IMR-90 (cell line): ENCODE data around the gene EHBP1. TPM values are rescaled to one million over a fixed set of nuclear protein-coding genes. Genes with fewer than 3 reads are reported as not detected.

Source experiments
- ATAC-seq: fragments of 200-7000 bp; cut with Tn5 transposase; 2 replicates; pipeline ENCODE4 v1.9.1; 2020; ENCODE audit warnings: low read depth, mild to moderate bottlenecking, moderate library complexity
- BruUV-seq: library from RNA; stranded (reverse); fragments of 400-500 nt; replicated peaks from 2 replicates; lab custom pipeline; 2021; lab: Mats Ljungman, UMichigan
- CTCF ChIA-PET: fragments of 300-600 bp; formaldehyde crosslinking; extraction: SDS; loops from one replicate; lab custom pipeline; 2021; ENCODE audit warnings: antibody characterized with exemption; lab: Yijun Ruan, JAX
- POLR2A ChIA-PET: fragments of 300-600 bp; sonication (Branson Sonifier 250); formaldehyde crosslinking; loops from one replicate; lab custom pipeline; 2022; ENCODE audit warnings: antibody characterized with exemption; ENCODE audit not compliant: unreplicated experiment; lab: Charles Lee
- DNase-seq: peaks from one replicate; pipeline ENCODE4 v3.0.0; 2013
- H2AFZ ChIP-seq: replicated peaks from 2 replicates; pipeline ENCODE3; 2013; ENCODE audit warnings: low read length, mild to moderate bottlenecking; ENCODE audit not compliant: poor library complexity
- H2AK5ac ChIP-seq: 2 replicates; pipeline ENCODE4 v1.6.1; 2013; ENCODE audit warnings: low read depth, low read length, inconsistent platforms
- H2AK9ac ChIP-seq: replicated peaks from 2 replicates; pipeline ENCODE3; 2013; ENCODE audit warnings: mild to moderate bottlenecking, low read depth, low read length, moderate library complexity; ENCODE audit not compliant: poor library complexity
- H2BK120ac ChIP-seq: 2 replicates; pipeline ENCODE4 v1.6.1; 2013; ENCODE audit warnings: low read depth, low read length, inconsistent platforms
- H2BK15ac ChIP-seq: 3 replicates; pipeline ENCODE4 v1.6.1; 2013; ENCODE audit warnings: low read depth, low read length, inconsistent platforms
- H2BK20ac ChIP-seq: 2 replicates; pipeline ENCODE4 v1.6.1; 2013; ENCODE audit warnings: low read depth, mild to moderate bottlenecking, inconsistent platforms, low read length, moderate library complexity
- H2BK5ac ChIP-seq: 2 replicates; pipeline ENCODE4 v1.6.1; 2013; ENCODE audit warnings: mild to moderate bottlenecking, low read depth, low read length, inconsistent platforms; ENCODE audit not compliant: poor library complexity, severe bottlenecking
- H3K14ac ChIP-seq: replicated peaks from 2 replicates; pipeline ENCODE4 v1.6.1; 2013; ENCODE audit warnings: low read depth, low read length, inconsistent platforms
- H3K18ac ChIP-seq: 2 replicates; pipeline ENCODE4 v1.6.1; 2013; ENCODE audit warnings: low read depth, low read length, control low read depth
- H3K23ac ChIP-seq: 2 replicates; pipeline ENCODE4 v1.6.1; 2013; ENCODE audit warnings: low read depth, low read length, inconsistent platforms
- H3K27ac ChIP-seq: 2 replicates; pipeline ENCODE4 v1.5.1; 2013; ENCODE audit warnings: mild to moderate bottlenecking, control low read depth, low read length; ENCODE audit not compliant: insufficient read depth
- H3K27me3 ChIP-seq: 2 replicates; pipeline ENCODE4 v1.6.1; 2013; ENCODE audit warnings: low read length; ENCODE audit not compliant: control insufficient read depth, insufficient read depth
- H3K36me3 ChIP-seq: 2 replicates; pipeline ENCODE4 v1.6.1; 2013; ENCODE audit warnings: low read length, mixed read lengths; ENCODE audit not compliant: control insufficient read depth, insufficient read depth
- H3K4ac ChIP-seq: 2 replicates; pipeline ENCODE4 v1.6.1; 2013; ENCODE audit warnings: low read depth, low read length, inconsistent platforms
- H3K4me1 ChIP-seq: 2 replicates; pipeline ENCODE4 v1.6.1; 2013; ENCODE audit warnings: low read length, mixed read lengths; ENCODE audit not compliant: control insufficient read depth, insufficient read depth
- H3K4me2 ChIP-seq: 2 replicates; pipeline ENCODE4 v1.6.1; 2013; ENCODE audit warnings: low read depth, mild to moderate bottlenecking, control low read depth, low read length, moderate library complexity
- H3K4me3 ChIP-seq: 2 replicates; pipeline ENCODE4 v1.5.1; 2013; ENCODE audit warnings: low read depth, mild to moderate bottlenecking, control low read depth, low read length, moderate library complexity; ENCODE audit not compliant: insufficient read depth
- H3K56ac ChIP-seq: 2 replicates; pipeline ENCODE4 v1.6.1; 2013; ENCODE audit warnings: low read length, inconsistent platforms; ENCODE audit not compliant: insufficient read depth; ENCODE audit errors: extremely low read depth
- H3K79me1 ChIP-seq, 2 experiments: 2 replicates each; pipeline ENCODE4 v1.6.1; 2013; ENCODE audit warnings: low read length in 2 of 2, inconsistent platforms in 1 of 2, low read depth in 1 of 2
- H3K9ac ChIP-seq: 2 replicates; pipeline ENCODE4 v1.6.1; 2013; ENCODE audit warnings: low read depth, low read length, control low read depth
- H3K9me1 ChIP-seq: 2 replicates; pipeline ENCODE4 v1.6.1; 2013; ENCODE audit warnings: low read length, inconsistent platforms; ENCODE audit not compliant: insufficient read depth
- H3K9me3 ChIP-seq: 2 replicates; pipeline ENCODE4 v1.6.1; 2013; ENCODE audit warnings: low read length; ENCODE audit not compliant: control insufficient read depth, insufficient read depth
- H4K20me1 ChIP-seq: 2 replicates; pipeline ENCODE4 v1.6.1; 2013; ENCODE audit warnings: low read length, inconsistent platforms; ENCODE audit not compliant: insufficient read depth
- H4K5ac ChIP-seq: 2 replicates; pipeline ENCODE4 v1.6.1; 2013; ENCODE audit warnings: mild to moderate bottlenecking, low read depth, low read length, control low read depth
- H4K8ac ChIP-seq, 2 experiments: 2 replicates each; pipeline ENCODE4 v1.6.1; 2013; ENCODE audit warnings: low read depth in 2 of 2, low read length in 2 of 2, control low read depth in 1 of 2, inconsistent platforms in 1 of 2
- H4K91ac ChIP-seq: 2 replicates; pipeline ENCODE4 v1.6.1; 2013; ENCODE audit warnings: low read depth, low read length, inconsistent platforms; ENCODE audit not compliant: insufficient read depth
- BHLHE40 ChIP-seq: fragments of 150-350 bp; IDR thresholded peaks from 2 replicates; pipeline ENCODE4 v1.6.1; 2016; ENCODE audit warnings: mild to moderate bottlenecking, low read depth, low read length
- CEBPB ChIP-seq: IDR thresholded peaks from 2 replicates; pipeline ENCODE4 v1.6.1; 2012; ENCODE audit warnings: low read depth, low read length, improper control_type of control experiment
- CHD1 ChIP-seq: IDR thresholded peaks from 2 replicates; pipeline ENCODE4 v1.6.1; 2012; ENCODE audit warnings: low read depth, low read length, improper control_type of control experiment
- CTCF ChIP-seq: conservative IDR thresholded peaks from 2 replicates; pipeline ENCODE4 v1.5.1; 2012; ENCODE audit warnings: mild to moderate bottlenecking, low read depth, low read length, improper control_type of control experiment
- MAFK ChIP-seq: IDR thresholded peaks from 2 replicates; pipeline ENCODE4 v1.6.1; 2012; ENCODE audit warnings: low read depth, low read length, improper control_type of control experiment
- MAZ ChIP-seq: IDR thresholded peaks from 2 replicates; pipeline ENCODE4 v1.6.1; 2012; ENCODE audit warnings: low read depth, mild to moderate bottlenecking, low read length, improper control_type of control experiment, moderate library complexity, borderline replicate concordance
- MXI1 ChIP-seq: IDR thresholded peaks from 2 replicates; pipeline ENCODE4 v1.6.1; 2012; ENCODE audit warnings: low read depth, mild to moderate bottlenecking, low read length, moderate library complexity, borderline replicate concordance
- RAD21 ChIP-seq: IDR thresholded peaks from 2 replicates; pipeline ENCODE4 v1.6.1; 2012; ENCODE audit warnings: low read length, improper control_type of control experiment
- RCOR1 ChIP-seq: IDR thresholded peaks from 2 replicates; pipeline ENCODE4 v1.6.1; 2012; ENCODE audit warnings: mild to moderate bottlenecking, low read length, improper control_type of control experiment; ENCODE audit not compliant: insufficient replicate concordance
- SMC3 ChIP-seq: fragments of 150-350 bp; IDR thresholded peaks from 2 replicates; pipeline ENCODE4 v1.6.1; 2016; ENCODE audit warnings: low read depth, mild to moderate bottlenecking, antibody characterized with exemption, low read length, moderate library complexity
- WGBS, 2 experiments: methylation state at CpG; one replicate each; pipeline versions ENCODE4 v1.1.5 to v1.1.7; 2013; ENCODE audit warnings: missing lambda C conversion rate in 2 of 2; ENCODE audit not compliant: insufficient read length in 1 of 2; ENCODE audit errors: extremely low coverage in 2 of 2; 5-methylcytosine and 5-hydroxymethylcytosine counted together
- dilution Hi-C: fragments of 300-500 bp; cut with HindIII; formaldehyde crosslinking; loops from one replicate; pipeline ENCODE4 v1.14.3; 2018; ENCODE audit warnings: low sequenced_read_pairs; ENCODE audit not compliant: unreplicated experiment
- in situ Hi-C: fragments of 300-500 bp; cut with MboI; formaldehyde crosslinking; loops from 3 replicates; pipeline ENCODE4 v1.14.3; 2019; ENCODE audit warnings: low sequenced_read_pairs, inconsistent platforms, mixed read lengths
- intact Hi-C: fragments of 100-400 bp; cut with micrococcal nuclease; formaldehyde crosslinking; loops from 2 replicates; pipeline ENCODE4 v1.10.0; 2022
- polyA plus RNA-seq, 3 experiments: library from polyadenylated mRNA; depleted of rRNA; stranded (reverse); fragments of >200 nt; gene quantifications; 2 replicates each; pipeline ENCODE4 v1.2.3, GENCODE V29; 2012; ENCODE audit warnings: low replicate concordance in 1 of 3
- total RNA-seq: library from RNA; depleted of rRNA; stranded (reverse); fragments of >200 nt; gene quantifications from 2 replicates; pipeline ENCODE4 v1.2.3, GENCODE V29; 2012
- TF ChIP-seq, protein P1 (sequence below): fragments of 150-350 bp; IDR thresholded peaks from 2 replicates; pipeline ENCODE4 v1.6.1; 2016; ENCODE audit warnings: low read depth, mild to moderate bottlenecking, low read length, moderate library complexity, borderline replicate concordance
- TF ChIP-seq, protein P2 (sequence below): fragments of 150-350 bp; IDR thresholded peaks from 2 replicates; pipeline ENCODE4 v1.6.1; 2017; ENCODE audit warnings: mild to moderate bottlenecking, antibody characterized with exemption, low read length, low read depth

EHBP1 gene
- total and polyA plus RNA-seq, 2 of the 4 experiments (the other 2 are of a cell fraction): 28.3 to 44.4 TPM

- DNase-seq (no peak), ATAC-seq (no peak)
- Histone ChIP-seq H3K9me3 (no peaks in the 10 kb centered on the region), H3K4me2 (no peak overlapping the region), H4K8ac (no peak overlapping the region), H2AFZ (no peak overlapping the region), H2BK5ac (no peak overlapping the region), H3K18ac (no peak overlapping the region), H2BK120ac (no peak overlapping the region), H2BK20ac (no peak overlapping the region), H3K4me3 (no peak overlapping the region), H4K91ac (no peak overlapping the region), H3K36me3 (no peaks in the 10 kb centered on the region), H3K23ac (no peak overlapping the region), H3K56ac (no peak overlapping the region), H2AK9ac (no peak overlapping the region), H2AK5ac (no peak overlapping the region), H4K5ac (no peak overlapping the region), H4K20me1 (no peaks in the 10 kb centered on the region), H3K27ac (no peak overlapping the region), H2BK15ac (no peak overlapping the region), H3K9me1 (no peaks in the 10 kb centered on the region), H3K4ac (no peak overlapping the region), H3K4me1 (no peaks in the 10 kb centered on the region), H3K9ac (no peak overlapping the region), H3K79me1 (no peaks in the 10 kb centered on the region), H3K27me3 (0 out of 2 replicates have a peak, but pooled peaks cover 1% of the 10 kb centered on the region), H3K14ac (no peak overlapping the region)
- intact Hi-C loops: no loop called here
- in situ Hi-C loops: no loop called here
- 100% methylated on average over 1 of the region's 1 CpG; no CpG with 5 or more reads in 1 of the 2 experiments for WGBS, 2 experiments
- BruUV-seq: no TSS peak
- POLR2A ChIA-PET: no interaction called here
- dilution Hi-C loops: no loop called here
- CTCF ChIA-PET: no interaction called here
- TF ChIP-seq SMC3 (no peak), RAD21 (no peak), BHLHE40 (no peak), CTCF (no peak), RCOR1 (no peak), CEBPB (no peak), CHD1 (no peak), MXI1 (no peak), MAFK (no peak), MAZ (no peak)
- TF ChIP-seq, protein P1, sequence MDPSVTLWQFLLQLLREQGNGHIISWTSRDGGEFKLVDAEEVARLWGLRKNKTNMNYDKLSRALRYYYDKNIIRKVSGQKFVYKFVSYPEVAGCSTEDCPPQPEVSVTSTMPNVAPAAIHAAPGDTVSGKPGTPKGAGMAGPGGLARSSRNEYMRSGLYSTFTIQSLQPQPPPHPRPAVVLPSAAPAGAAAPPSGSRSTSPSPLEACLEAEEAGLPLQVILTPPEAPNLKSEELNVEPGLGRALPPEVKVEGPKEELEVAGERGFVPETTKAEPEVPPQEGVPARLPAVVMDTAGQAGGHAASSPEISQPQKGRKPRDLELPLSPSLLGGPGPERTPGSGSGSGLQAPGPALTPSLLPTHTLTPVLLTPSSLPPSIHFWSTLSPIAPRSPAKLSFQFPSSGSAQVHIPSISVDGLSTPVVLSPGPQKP: no peak
- TF ChIP-seq, protein P2, sequence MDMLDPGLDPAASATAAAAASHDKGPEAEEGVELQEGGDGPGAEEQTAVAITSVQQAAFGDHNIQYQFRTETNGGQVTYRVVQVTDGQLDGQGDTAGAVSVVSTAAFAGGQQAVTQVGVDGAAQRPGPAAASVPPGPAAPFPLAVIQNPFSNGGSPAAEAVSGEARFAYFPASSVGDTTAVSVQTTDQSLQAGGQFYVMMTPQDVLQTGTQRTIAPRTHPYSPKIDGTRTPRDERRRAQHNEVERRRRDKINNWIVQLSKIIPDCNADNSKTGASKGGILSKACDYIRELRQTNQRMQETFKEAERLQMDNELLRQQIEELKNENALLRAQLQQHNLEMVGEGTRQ: no peak
These were observed 386.9 kb downstream of the EHBP1 start for GRCh38 chr2:63092401-63092800.
